Occipital lobe (tissue), 2 donors: ENCODE data around the gene CTNNAL1. TPM values are rescaled to one million over a fixed set of nuclear protein-coding genes. Genes with fewer than 3 reads are reported as not detected.
A peak's percentile ranks its signal among the peaks of the same experiment; 100 is the strongest.
"Not testable (repeated sequence)": the region's sequence is repeated elsewhere in the genome, so short reads cannot be mapped to it uniquely, and the experiment has no call there.

Experiments
- DNase-seq: peaks from one replicate; lab custom pipeline; 2025; lab: John Stamatoyannopoulos, UW
- total RNA-seq: library from RNA; depleted of rRNA; stranded (reverse); fragments of >200 nt; gene quantifications from one replicate; pipeline ENCODE4 v1.2.3, GENCODE V29; 2014

Gene CTNNAL1, protein sequence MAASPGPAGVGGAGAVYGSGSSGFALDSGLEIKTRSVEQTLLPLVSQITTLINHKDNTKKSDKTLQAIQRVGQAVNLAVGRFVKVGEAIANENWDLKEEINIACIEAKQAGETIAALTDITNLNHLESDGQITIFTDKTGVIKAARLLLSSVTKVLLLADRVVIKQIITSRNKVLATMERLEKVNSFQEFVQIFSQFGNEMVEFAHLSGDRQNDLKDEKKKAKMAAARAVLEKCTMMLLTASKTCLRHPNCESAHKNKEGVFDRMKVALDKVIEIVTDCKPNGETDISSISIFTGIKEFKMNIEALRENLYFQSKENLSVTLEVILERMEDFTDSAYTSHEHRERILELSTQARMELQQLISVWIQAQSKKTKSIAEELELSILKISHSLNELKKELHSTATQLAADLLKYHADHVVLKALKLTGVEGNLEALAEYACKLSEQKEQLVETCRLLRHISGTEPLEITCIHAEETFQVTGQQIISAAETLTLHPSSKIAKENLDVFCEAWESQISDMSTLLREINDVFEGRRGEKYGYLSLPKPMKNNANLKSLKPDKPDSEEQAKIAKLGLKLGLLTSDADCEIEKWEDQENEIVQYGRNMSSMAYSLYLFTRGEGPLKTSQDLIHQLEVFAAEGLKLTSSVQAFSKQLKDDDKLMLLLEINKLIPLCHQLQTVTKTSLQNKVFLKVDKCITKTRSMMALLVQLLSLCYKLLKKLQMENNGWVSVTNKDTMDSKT
- total RNA-seq: 14.0 TPM

DNA sequence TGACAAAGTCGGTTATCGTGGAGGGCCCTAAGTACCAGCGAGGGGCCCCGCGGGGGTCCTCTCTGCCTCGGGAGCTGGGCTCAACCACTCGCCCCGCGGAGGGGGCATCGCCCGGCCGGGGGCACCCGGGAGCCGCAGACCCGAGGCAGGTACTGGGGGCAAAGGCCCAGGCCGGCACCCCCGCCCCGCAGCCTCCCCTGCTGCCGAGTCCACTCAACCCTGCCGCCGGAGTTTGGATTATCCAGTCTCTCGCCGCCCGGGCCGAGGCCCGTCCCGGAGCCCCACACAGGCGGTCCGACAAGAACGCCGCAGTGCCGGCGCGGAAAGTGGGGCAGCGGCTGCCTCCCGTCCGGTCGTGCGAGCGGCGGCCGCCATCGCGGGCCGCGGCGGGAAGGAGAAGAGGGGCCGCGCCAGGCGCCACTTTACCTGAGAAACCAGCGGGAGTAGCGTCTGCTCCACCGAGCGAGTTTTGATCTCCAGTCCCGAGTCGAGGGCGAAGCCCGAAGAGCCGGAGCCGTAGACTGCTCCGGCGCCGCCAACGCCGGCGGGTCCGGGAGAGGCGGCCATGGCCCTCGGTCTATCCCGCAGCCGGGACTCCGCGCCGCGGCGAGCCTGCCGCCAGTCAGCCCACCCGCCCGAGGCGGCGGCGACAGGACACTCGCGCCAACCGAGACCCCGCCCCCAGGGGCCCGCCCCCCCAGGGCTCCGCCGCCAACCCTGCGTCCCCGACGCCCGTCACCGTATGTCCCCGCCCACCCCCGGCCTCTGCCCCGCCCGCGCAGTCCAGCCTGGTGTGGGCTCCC, at the start of gene CTNNAL1:
Gene CTNNAL1 (minus strand): TSS at position 624 of the 803 bp plus-strand sequence. CDS start 57 bp downstream, at position 567.
- DNase-seq: peak; percentile 89

DNA sequence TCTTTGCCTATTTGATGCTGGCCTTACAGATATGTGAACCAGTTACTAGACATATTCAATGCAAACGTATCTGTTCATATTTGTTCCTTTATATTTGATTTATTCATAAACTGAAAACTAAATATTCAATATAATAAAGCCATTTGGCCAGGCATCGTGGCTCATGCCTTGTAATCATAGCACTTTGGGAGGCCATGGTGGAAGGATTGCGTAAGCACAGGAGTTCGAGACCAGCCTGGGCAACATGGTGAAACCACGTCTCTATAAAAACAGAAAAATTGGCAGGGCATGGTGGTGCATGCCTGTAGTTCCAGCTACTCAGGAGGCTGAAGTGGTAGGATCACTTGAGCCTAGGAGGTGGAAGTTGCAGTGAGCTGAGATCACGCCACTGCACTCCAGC, 49.2 kb upstream of the CTNNAL1 start:
- DNase-seq: no peak

DNA sequence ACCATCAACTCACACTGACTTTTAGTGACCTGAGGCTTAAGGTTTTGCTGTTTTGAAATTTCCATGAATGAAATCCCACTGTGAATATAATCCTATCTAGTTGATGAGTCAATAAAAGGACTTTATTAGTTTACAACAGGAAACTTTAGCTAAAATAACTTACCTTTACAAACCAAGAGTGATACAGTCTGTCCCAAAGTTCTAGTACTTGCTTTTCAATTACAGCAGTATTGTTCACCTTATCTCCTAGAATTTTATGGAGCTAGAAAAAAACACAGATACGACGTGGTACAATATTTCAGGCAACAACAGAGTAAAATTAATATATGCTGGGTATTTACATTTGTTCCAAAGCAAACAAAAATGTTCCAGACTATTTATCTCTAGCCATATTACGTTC, 46.9 kb upstream of the CTNNAL1 start:
- DNase-seq: no peak

DNA sequence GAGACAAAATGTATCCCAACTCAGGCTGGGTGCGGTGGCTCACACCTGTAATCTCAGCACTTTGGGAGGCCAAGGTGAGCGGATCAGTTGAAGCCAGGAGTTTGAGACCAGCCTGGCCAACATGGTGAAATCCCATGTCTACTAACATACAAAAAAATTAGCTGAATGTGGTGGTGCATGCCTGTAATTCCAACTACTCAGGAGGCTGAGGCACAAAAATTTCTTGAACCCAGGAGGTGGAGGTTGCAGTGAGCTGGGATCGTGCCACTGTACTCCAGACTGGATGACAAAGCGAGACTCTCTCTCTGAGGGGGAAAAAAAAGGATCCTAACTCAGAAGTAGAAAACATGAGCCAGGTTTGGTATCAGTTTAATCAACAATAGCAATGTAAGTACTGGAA, 39.8 kb upstream of the CTNNAL1 start:
- not testable (repeated sequence) for DNase-seq

DNA sequence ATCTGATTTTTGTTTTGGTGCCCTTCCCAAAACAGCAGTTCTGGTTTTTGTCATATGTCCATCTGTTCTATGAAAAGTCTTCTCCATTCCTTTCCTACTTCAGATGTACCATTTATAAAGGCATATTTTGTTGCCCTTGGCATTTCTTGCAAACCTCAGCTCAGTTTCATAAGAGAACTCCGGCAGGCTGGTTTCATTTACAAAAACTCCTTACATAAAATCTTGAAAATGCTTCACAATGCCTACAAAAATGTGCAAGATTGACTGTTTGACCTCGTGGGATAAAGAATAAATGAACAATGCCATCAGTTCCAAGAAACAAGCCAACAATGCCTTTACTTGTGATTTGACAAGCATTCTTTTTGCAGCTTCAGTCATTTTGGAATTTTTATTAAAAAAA, 39.1 kb upstream of the CTNNAL1 start:
- DNase-seq: no peak

DNA sequence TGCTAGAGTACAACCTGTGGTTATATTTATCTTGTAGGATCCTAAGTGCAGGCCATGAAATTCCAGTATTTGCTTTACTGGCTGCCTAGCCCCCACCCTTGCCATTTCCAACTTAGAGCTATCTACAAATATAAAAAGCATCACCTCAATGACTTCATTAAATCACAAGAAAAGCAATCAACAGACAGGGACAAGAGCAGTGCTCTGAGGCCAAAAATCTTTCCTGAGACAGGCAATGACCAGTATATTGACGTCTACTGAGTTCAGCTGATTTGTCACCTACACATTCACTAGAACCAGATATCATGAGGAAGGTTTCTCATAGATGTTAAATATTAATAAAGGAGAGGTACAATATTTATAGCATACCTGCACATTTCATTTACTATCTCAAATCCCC, 38.4 kb upstream of the CTNNAL1 start:
- DNase-seq: no peak

DNA sequence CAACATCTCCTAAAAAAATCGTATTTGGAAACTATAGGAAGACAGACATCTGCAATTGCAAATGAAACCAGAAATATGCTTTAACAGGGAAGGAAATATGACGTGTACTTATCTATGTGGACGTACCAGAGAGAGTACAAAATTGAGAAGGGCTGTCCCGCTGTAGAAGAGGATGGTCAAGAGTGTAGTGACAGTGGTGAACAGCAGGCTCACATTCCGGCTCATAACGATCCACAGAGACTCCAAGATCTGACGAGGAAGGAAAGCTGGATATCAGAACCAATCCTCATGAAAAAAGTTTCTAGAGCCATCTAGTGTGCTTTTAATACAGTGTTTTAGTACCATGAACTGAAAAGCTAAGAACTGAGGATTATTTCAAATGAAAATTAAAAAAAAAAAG, 37.1 kb upstream of the CTNNAL1 start:
- DNase-seq: no peak

DNA sequence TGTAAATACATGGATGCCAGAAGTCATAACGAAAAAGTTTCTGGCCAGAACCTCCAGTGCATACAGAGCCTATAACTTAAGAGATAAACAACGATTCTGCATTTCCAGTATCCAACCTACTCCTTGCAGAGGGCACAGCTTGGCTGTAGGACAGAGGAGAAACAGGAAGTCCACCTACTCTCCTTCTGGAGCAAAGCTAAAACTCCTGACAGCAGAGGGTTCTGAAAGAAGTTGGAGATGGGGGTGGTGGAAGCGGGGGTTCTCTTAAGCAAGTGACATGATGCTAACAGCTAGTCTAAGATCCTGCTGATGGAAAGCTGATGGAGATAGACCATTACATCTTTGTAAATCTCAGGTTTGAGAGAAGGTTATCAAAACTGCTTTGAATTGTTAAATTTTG, 35.5 kb upstream of the CTNNAL1 start:
- peak; percentile 8 for DNase-seq

DNA sequence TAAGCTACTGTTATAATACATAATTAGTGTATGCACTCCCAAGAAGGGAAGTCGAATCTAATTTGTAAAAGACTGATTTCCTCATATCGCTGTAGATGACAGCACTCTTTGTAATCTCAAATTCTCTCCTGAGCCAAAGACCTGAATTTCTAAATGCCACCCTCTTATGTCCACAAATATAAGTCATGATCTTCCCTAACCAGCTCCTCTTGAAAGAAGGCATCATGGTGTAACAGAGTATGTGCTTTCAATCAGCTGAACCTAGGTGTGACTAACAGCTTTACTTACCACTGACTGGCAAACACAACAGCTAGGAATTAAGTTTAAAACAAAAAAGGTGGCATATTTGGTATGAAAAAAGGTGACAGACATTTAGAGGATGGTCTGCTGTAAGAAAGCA, 34.0 kb upstream of the CTNNAL1 start:
- no peak for DNase-seq

DNA sequence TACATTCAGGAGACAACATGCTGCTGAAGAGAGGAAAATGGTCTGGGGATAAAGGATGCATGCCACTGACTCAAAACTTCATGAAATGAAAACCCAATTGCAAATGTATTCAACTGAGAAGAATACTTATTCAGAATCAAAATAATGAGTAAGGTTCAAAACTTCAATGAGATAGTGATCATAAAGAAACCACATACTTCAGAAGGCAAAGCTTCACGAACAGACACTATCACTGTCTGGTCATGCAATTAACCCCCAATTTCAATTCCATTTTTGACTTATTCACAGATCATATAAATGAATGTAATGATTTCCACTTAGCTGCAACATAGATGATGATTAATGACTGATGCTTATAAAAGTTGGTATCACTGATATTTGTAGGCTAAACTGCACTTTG, 33.0 kb upstream of the CTNNAL1 start:
- no peak for DNase-seq

DNA sequence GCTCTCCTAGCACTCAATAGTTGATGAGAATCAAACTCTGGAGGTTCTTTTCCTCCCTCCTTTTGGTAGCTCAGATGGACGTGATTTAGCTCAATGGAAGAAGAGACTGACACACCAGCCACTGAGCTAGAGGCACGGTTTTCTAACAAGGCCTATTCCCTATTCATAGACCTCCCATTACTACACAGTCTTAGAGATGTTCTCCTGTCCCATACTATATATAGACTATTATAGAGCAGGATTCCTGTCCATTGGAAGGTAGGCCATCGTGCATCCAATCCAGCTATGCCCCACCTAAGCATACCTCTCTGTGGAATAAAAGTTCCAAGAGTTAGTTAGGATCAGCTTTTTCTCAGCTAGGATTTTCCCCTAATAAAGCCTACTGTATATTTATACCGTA, 30.3 kb upstream of the CTNNAL1 start:
- DNase-seq: no peak

DNA sequence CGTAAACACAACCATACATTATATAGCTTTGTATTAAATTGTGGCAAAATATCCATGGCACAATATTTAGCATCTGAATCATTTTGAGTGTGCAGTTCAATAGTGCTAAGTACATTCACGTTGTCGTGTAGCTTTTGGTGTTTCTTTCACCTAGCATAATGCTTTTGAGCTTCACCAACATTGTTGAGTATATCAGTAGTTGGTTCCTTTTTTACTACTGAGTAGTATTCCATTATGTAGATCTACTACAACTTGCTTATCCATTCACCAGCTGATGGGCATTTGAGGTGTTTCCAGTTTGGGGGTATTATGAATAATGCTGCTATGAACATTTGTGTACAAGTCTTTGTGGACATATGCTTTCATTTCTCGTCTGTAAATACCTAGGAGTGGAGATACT, 27.3 kb upstream of the CTNNAL1 start:
- DNase-seq: no peak

DNA sequence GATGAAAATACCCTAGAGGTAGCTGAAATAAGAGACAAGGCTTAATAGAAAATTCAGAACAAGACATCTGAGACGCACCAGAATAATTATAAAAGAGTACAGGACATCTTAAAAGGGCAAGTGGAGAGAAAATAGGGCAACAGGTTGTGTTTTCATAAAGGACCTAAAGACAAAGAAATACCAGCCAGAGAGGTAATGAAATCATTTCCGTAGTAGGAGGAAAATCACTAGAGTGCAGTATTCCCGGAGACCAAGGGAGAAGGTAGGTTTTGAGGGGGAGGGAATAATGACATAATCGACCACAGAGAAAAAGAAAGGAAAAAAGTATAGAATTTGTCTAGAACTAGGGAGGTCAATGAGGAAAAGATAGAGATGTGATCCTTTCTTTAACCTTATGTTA, 26.2 kb upstream of the CTNNAL1 start:
- DNase-seq: no peak

DNA sequence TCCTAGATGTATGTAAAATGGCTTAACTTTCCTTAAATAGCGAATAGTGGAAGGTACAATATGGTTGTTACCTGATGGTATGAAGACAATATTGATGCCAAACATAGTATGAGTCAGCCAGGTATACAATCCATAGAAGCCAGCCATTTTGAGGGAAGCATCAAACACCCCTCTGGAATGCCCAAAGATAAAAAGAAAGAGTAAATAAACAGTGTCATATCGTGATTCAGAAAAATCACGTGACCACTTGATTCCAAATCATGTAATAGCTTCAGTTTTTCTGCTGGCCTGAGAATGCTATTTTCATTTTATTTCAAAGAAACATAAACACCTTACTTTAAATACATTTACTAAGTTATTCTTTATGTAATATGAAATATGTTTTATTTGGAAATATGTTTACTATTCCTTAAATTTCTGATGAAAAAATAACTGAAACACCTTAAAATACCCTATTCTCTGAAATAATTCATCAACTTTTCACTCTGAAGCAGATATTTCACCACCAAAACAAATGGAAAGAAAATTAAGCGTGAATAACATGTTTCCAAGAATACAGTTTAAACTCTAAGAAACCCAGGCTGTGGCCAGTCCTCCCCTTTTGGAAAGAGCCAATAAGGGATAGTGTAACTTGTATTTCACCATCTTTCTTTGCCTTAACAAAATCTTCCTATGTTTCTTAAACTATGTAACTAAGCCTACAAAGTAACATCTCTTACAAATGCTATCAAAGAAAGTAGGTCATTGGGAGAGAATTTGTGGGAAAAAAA, 24.8 kb upstream of the CTNNAL1 start:
- DNase-seq: no peak

DNA sequence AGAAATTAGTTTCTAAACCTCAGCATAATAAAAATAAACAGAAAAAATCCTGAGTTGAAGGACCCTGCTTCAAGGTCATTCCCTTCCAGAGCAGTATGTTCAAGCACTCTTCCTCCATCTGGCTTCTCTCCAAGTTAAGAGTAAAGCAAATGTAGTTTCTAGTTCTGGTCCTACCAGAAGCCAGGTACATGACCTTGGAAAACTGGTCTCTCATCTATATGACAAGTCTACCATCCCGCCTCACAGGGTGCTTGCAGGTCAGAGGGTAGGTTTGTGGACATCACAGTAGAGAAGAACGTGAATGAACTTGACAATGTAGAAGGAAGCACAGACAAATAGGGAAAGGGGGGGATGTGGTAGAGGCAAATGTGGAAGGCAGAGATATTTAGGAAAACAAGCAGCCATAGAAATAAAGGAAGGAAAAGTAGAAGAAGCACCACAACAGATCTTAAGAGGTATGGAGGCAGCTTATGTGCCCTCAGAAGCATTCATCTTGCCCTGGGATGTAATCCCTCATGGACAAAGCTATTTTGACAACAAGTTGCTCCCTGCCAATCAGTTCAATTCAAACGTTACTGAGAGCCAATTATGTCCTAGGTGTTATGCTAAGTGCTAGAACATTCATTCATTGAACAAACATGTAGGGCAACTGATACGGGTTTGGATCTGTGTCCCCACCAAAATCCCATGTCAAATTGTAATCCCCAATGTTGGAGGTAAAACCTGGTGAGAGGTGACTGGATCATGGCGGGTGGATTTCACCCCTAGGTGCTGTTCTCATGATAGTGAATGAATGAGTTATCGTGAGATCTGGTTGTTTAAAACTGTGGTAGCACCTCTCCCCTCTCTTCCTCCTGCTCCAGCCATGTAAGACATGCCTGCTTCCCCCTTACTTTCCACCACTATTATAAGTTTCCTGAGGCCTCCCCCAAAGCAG, 23.7 kb upstream of the CTNNAL1 start:
- DNase-seq: no peak

DNA sequence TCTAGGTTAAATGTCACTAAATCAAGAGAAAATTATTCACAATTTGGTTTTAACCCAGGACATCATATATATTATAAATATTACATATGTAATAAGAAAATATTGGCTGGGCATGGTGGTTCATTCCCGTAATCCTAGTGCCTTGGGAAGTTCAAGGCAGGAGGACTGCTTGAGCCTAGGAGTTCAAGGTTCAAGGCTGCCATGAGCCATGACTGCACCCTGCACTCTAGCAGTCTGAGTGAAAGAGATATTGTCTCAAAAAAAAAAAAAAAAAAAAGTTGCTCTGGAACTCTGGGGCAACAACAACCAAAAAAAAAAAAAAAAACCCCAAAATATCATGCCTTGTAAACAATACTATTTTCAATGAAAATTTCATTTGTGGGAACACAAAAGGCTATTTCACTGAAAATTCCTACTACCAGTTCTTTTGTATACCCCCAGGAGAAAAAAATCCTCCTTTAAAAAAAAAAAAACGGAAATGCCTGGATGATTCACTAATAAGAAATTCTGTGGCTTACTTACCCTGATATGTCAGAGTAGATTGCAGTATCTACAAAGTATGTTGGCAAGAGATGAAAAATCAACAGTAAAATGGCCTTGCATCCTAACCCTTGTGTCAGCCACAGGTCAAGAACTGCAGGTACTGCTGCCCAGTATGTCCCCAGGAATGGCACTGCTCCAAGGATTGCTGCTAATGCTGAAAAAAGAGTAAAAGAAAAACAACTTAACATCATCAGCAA, 22.6 kb upstream of the CTNNAL1 start:
- no peak for DNase-seq

DNA sequence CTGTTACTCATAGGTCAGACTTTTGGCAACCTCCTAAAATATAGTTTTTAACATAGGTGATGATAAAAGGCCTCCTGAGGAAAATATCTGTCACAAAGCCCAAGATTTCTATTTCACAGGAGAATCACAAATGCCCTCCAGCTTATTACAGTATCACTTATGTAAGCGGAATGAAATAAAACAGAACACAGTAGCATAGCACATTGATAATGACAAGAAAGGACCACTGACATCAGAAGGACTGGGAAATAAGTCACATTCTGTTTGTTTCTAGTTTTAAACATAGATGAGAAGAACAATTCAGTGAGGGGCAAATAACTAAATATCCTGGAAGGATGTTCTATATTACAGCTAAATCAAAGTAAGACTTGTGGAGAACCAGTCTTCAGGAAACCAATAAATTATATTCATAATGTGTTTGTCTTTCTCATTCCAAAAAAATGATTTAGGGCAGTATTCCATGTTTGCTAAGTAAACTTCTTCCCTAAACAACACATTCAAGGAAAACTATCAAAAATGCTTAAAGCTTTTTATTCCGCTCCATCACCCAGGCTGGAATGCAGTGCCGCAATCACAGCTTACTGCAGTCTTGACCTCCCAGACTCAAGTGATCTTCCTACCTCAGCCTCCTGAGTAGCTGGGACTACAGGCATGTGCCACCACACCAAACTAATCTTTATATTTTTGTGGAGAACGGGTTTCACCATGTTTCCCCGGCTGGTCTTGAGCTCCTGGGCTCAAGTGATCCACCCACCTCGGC, 20.8 kb upstream of the CTNNAL1 start:
- DNase-seq: no peak

DNA sequence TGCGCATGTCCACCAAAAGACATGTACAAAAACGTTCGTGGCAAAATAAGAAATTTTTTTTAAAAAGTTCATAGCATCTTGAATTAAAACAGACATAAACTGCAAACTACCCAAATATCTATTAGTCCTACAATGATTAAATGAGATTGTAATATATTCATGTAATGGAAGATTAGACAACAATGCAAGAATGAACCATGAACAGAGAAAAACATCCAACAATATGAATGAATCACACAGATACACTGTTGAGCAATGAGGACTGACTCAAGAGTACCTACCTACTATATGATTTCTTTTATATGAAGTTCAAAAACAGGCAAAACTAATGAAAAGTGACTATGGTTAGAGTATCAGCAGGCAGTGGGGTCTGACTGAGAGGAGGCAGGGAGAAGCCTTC, 17.9 kb upstream of the CTNNAL1 start:
- no peak for DNase-seq

DNA sequence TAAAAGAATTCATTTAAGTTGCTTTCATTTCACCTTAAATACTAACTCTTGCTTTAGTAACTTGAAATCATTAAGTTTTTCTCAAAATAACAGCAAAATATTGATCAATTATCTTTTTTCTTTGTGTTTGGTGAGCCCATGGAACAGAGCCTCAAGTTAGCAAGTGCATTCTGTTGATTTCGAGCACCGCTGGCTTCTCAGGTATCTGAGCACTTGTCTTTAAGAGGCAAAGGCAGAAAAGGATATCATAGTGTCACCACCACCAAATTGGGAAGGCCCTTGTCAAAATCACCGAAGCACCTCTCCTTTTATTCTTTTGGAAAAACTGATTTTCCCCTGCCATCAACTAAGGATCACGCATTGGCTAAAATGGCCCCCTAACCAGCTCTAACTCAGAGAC, 17.1 kb upstream of the CTNNAL1 start:
- DNase-seq: no peak
